GM12892 (cell line): ENCODE measurements around the gene CALML3.

ENCODE experiments used
- DNase-seq: peaks from one replicate; pipeline ENCODE4 v3.0.0; 2011; ENCODE audit not compliant: insufficient read length
- FAIRE-seq: peaks from 2 replicates; lab custom pipeline; 2011; peaks lifted over from hg19 to GRCh38; lab: Jason Lieb, UNC
- POLR2A ChIP-seq: IDR thresholded peaks from 2 replicates; pipeline ENCODE4 v1.6.1; 2011; ENCODE audit warnings: low read depth, low read length, control low read depth
- POLR2AphosphoS5 ChIP-seq: IDR thresholded peaks from 2 replicates; pipeline ENCODE4 v1.6.1; 2011; ENCODE audit warnings: low read depth, low read length, control low read depth
- TAF1 ChIP-seq: IDR thresholded peaks from 2 replicates; pipeline ENCODE4 v1.6.1; 2011; ENCODE audit warnings: low read depth, mild to moderate bottlenecking, control low read depth, low read length, borderline replicate concordance

Gene CALML3

GRCh38 chr10:5482016-5482415 lies 42.7 kb upstream of the CALML3 start:
- TF ChIP-seq POLR2A: no peak
- no peak for TF ChIP-seq POLR2AphosphoS5
- no peak for TF ChIP-seq TAF1
- no peak for FAIRE-seq
- no peak for DNase-seq

DNA sequence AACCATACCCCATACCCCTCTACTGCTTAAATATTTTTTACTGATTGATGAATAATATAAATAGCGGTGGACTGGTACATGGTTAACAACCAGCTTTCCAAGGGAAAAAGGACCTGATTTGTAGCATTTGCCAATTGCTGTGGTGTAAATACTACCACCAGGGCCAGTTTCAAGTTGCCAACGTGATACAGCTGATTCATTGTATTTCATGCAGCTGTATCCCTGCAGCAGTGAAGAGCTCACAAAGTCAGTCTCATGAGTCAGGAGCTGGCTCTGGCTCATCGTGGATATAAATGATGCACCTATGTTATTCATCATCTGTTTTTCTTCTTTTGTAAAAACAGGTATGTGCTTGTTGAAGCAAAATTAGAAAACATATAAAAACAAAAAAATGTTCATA lies 40.6 kb upstream of the CALML3 start:
- DNase-seq (no peak), FAIRE-seq (no peak)
- no peak for TF ChIP-seq POLR2AphosphoS5
- TF ChIP-seq POLR2A: no peak
- TF ChIP-seq TAF1: no peak

GRCh38 chr10:5485290-5485689 lies 39.5 kb upstream of the CALML3 start:
- FAIRE-seq: no peak

DNA sequence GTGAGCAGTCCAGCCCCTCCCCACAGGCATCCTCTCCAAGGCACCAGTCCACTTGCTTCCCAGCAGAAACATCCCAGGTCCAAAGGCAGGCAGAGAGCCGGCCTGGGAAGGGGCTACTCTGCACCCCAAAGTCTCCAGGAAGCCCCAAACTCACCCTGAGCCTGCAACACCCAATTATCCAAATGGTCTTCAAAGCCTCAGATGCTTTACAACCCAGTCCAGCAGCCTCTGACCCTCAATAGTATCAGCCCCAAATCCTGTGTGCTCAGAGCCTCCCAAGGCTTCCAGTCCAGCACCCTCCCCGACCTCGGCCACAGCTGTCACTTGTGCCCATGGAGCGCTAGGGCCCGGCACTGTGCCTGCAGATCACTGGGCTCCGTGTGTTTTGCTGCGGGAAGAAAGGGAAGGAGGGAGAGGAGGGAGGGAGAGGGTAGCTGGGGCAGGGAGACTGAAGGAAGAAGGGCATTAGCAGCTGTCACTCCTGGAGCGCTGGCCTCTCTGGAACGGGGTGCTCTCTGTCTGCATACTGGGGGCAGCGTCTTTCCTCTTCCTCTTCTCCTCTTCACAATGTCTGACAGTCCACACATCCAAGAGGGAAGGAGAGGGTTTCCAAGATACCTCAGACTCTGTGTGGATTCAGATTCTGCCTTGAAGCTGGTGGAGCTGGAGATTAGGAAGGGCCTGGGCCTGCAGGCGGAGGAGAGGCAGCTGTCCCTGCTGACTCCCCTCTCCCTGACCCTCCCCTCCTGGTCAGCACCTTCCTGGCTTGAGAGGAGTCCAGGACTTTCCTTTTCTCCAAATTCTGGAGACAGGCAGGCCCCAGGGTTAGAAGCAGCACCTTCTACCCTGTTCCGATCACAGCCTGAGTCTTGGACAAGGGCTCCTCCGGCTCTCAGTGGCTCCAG lies 38.6 kb upstream of the CALML3 start:
- TF ChIP-seq TAF1 (no peak), POLR2A (no peak), POLR2AphosphoS5 (no peak)
- FAIRE-seq (no peak), DNase-seq (no peak)

More at GRCh38 chr10:5485290-5485689, 39.5 kb upstream of the CALML3 start:
- no peak for DNase-seq
- TF ChIP-seq POLR2A (no peak), TAF1 (no peak)

DNA sequence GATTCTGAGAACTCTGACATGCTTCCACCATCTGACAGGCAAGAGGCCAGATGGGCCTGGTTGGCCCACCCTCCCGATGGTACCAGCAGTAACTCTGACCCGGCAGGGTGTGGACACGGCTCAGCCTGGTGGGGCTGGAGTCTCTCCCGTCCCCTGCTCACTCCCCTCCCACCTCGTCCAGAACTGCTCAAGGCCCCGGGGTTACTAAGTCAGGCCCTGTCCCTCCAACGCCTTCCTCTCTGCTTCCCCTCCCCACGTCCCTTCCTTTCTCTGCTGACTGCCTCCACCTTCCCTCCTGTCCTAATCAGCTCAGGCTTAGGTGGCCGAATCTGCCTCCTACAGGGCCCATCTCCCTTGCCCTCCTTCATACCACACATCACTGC lies 37.9 kb upstream of the CALML3 start:
- TF ChIP-seq POLR2A (no peak), POLR2AphosphoS5 (no peak), TAF1 (no peak)
- DNase-seq (no peak), FAIRE-seq (no peak)

GRCh38 chr10:5488272-5489161 lies 36.2 kb upstream of the CALML3 start:
- TF ChIP-seq POLR2A (no peak), POLR2AphosphoS5 (no peak), TAF1 (no peak)
- FAIRE-seq (no peak), DNase-seq (no peak)

GRCh38 chr10:5490032-5490431 lies 34.7 kb upstream of the CALML3 start:
- no peak for TF ChIP-seq TAF1
- TF ChIP-seq POLR2AphosphoS5: no peak
- TF ChIP-seq POLR2A: no peak
- FAIRE-seq: no peak
- no peak for DNase-seq

DNA sequence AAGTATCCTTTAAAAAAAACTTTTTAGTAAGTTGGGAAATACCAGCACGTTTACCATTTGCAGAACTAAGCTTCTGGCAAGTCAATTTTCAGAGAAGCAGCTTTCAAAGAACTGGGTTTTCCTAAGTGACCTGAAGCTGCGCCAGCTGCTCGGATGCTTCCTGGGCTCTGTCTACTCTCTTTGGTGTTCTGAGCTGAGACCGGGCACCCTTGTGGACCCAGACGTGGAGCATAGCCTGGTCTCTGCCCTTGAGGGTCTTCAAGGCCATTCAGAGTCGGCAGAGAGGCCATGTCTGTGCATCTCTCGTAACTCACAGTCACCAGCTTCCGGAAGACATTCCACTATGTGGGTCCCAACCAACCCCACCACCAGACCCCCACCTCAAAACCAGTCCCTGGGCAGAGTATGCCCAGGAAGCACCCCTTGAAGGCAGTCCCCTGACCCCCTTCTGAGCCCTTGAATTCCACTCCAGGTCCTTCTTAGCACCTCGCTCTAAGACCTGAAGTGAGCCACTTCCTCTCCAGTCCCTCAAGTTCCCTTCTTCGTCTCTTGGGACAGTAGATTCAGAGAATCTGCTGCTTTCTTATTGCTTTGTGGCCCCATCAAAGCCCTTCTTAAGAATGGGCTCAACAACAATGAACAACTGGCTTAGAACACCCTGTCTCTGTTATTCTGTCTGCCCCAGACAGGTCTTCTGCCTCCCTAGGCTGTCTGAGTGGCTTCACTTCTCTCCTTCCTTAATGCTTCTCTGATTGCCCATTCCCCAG lies 33.9 kb upstream of the CALML3 start:
- TF ChIP-seq TAF1 (no peak), POLR2A (no peak), POLR2AphosphoS5 (no peak)
- FAIRE-seq (no peak), DNase-seq (no peak)

GRCh38 chr10:5491477-5491876 lies 33.3 kb upstream of the CALML3 start:
- FAIRE-seq: no peak
- TF ChIP-seq POLR2A (no peak), POLR2AphosphoS5 (no peak), TAF1 (no peak)
- DNase-seq: no peak

- no peak for TF ChIP-seq POLR2AphosphoS5
- FAIRE-seq: no peak
- DNase-seq: no peak
Measured at GRCh38 chr10:5492322-5492855, 32.4 kb upstream of the CALML3 start.
